ENCODE measurements around the gene ZBTB25.

The ZBTB25 gene

DNA sequence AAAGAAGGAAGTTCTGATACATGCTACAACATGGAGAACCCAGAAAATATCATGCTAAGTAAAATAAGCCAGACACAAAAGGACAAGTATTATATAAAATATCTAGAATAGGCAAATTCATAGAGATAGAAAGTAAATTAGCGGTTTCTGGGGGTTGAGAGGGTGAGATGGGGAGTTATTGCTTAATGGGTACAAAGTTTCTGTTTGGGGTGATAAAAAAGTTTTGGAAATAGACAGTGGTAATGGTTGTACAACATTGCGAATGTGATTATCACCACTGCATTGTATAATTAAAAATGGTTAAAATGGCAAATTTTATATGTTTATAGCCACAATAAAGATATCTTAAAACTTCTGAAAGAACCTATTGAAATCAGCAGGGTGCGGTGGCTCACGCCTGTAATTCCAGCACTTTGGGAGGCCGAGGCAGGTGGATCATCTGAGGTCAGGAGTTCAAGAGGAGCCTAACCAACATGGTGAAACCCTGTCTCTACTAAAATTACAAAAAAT lies 15.0 kb downstream of the ZBTB25 start:
- Histone ChIP-seq H3K9ac (no peak overlapping the region), H3K27ac (no peak overlapping the region), H3K4me3 (ENCODE audit: low read depth, low read length) (no peak overlapping the region), H2AFZ (no peak overlapping the region), H3K4me1 (peaks cover 6% of the 10 kb centered on the region), H3K9me3 (ENCODE audit: control insufficient read depth, low read length) (no peaks in the 10 kb centered on the region), H3K4me2 (ENCODE audit: low read length) (no peak overlapping the region), H3K27me3 (ENCODE audit: control insufficient read depth, insufficient read depth, low read length) (no peaks in the 10 kb centered on the region), H3K36me3 (ENCODE audit: control insufficient read depth, insufficient read depth, low read length) (no peaks in the 10 kb centered on the region), H3K79me2 (no peaks in the 10 kb centered on the region)
- TF ChIP-seq, protein P1, sequence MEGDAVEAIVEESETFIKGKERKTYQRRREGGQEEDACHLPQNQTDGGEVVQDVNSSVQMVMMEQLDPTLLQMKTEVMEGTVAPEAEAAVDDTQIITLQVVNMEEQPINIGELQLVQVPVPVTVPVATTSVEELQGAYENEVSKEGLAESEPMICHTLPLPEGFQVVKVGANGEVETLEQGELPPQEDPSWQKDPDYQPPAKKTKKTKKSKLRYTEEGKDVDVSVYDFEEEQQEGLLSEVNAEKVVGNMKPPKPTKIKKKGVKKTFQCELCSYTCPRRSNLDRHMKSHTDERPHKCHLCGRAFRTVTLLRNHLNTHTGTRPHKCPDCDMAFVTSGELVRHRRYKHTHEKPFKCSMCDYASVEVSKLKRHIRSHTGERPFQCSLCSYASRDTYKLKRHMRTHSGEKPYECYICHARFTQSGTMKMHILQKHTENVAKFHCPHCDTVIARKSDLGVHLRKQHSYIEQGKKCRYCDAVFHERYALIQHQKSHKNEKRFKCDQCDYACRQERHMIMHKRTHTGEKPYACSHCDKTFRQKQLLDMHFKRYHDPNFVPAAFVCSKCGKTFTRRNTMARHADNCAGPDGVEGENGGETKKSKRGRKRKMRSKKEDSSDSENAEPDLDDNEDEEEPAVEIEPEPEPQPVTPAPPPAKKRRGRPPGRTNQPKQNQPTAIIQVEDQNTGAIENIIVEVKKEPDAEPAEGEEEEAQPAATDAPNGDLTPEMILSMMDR (IDR thresholded peaks at IDR 0.05): no peak

DNA sequence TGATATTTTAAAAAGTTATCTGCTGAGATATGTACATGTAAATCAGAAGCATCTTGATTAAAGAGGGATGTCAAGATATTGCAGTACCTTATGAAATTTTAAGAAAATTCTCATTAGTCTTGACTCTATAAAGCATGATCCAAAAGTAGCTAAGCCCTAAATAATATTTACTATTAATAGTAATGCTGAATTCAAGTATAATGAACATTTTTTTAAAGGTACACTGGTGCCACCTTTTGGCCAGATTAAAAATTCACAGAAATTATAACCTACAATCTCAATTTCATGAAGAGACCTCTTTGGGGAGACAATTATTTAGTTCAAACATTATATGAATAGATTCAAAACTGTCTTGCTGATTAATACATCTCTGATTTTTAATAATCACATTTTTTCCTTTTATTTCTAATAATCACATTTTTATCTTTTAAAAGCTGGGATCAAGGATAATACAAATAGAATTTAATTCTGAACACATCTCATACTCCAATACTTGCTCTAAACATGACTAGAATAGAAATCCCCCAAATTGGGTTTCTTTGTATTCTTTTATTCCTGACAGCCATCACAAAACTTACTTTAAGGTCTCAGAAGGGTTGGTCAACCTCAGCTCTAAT lies 24.9 kb downstream of the ZBTB25 start:
- no peak overlapping the region for H2AFZ ChIP-seq
- H3K79me2 ChIP-seq: peaks cover 3% of the 10 kb centered on the region
- H3K36me3 ChIP-seq (ENCODE audit: control insufficient read depth, insufficient read depth, low read length): no peaks in the 10 kb centered on the region
- no peak overlapping the region for H3K4me2 ChIP-seq (ENCODE audit: low read length)
- no peak overlapping the region for H3K9ac ChIP-seq
- no peaks in the 10 kb centered on the region for H3K9me3 ChIP-seq (ENCODE audit: control insufficient read depth, low read length)
- no peaks in the 10 kb centered on the region for H3K4me1 ChIP-seq
- no peaks in the 10 kb centered on the region for H3K27me3 ChIP-seq (ENCODE audit: control insufficient read depth, insufficient read depth, low read length)
- no peak overlapping the region for H3K4me3 ChIP-seq (ENCODE audit: low read depth, low read length)
- no peak overlapping the region for H3K27ac ChIP-seq
- TF ChIP-seq, protein P1 (IDR thresholded peaks at IDR 0.05): peak; percentile 58

DNA sequence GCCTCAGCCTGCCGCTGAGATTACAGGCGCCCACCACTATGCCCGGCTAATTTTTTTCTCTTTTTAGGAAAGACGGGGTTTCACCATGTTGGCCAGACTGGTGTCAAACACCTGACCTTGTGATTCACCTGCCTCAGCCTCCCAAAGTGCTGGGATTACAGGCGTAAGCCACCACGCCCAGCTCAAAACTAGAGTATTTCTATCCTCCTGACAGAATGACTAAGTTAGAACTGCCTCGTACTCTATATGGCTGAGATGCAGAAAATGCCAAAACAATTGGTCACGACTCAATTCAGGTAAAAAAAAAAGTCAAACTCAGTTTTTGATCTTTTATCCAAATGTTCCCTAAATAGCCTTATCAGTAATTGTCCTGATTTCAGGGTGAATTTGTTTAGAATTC lies 27.2 kb downstream of the ZBTB25 start:
- H3K79me2 ChIP-seq: peaks cover 3% of the 10 kb centered on the region
- H3K4me3 ChIP-seq (ENCODE audit: low read depth, low read length): no peak overlapping the region
- no peaks in the 10 kb centered on the region for H3K27me3 ChIP-seq (ENCODE audit: control insufficient read depth, insufficient read depth, low read length)
- no peaks in the 10 kb centered on the region for H3K9me3 ChIP-seq (ENCODE audit: control insufficient read depth, low read length)
- no peaks in the 10 kb centered on the region for H3K36me3 ChIP-seq (ENCODE audit: control insufficient read depth, insufficient read depth, low read length)
- no peaks in the 10 kb centered on the region for H3K4me1 ChIP-seq
- H2AFZ ChIP-seq: no peak overlapping the region
- no peak overlapping the region for H3K4me2 ChIP-seq (ENCODE audit: low read length)
- no peak overlapping the region for H3K27ac ChIP-seq
- no peak overlapping the region for H3K9ac ChIP-seq
- TF ChIP-seq, protein P1 (IDR thresholded peaks at IDR 0.05): no peak

DNA sequence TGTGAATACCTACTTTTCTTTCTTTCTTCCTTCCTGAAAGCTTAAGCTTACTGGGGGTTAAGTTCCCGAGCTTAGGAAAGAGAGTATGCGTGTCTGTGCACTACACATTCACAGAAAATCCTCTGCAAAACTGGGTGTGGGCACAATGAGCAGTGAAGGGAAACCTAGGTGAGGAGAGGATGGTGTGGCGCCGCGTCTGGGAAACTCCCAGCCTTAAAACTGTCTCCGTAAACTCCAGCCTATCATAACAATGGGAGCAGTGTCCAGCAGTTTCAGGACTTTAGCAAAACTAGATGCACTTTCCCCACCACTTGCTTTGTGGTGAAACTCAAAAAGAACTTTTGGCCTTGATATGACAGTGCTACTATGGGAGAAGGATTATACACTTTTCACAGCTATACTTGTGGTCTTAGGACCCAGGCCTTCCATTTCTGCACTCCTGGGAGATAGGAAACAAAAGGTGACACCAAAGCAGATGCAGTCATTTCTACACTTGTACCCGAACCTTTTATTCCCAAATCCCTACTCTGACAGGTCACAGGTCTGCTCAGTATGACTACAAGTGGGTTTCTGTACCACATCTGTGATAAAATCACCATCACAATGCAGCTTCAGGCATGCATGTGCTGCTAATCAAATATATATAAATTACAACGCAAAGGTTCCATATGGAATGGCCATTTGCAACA lies 27.9 kb downstream of the ZBTB25 start:
- Histone ChIP-seq H3K27ac (no peak overlapping the region), H3K4me1 (no peaks in the 10 kb centered on the region), H3K27me3 (ENCODE audit: control insufficient read depth, insufficient read depth, low read length) (no peaks in the 10 kb centered on the region), H3K36me3 (ENCODE audit: control insufficient read depth, insufficient read depth, low read length) (no peaks in the 10 kb centered on the region), H3K9me3 (ENCODE audit: control insufficient read depth, low read length) (no peaks in the 10 kb centered on the region), H2AFZ (no peak overlapping the region), H3K79me2 (peaks cover 3% of the 10 kb centered on the region), H3K9ac (no peak overlapping the region), H3K4me2 (ENCODE audit: low read length) (no peak overlapping the region), H3K4me3 (ENCODE audit: low read depth, low read length) (no peak overlapping the region)
- TF ChIP-seq, protein P1 (IDR thresholded peaks at IDR 0.05): no peak

All from parathyroid adenoma (tissue), 2 donors.